NOMO-1 (cell line): ENCODE measurements around the gene SGCA.

ENCODE experiments used
- DNase-seq, 2 experiments: peaks; one replicate each; lab custom pipeline; 2025; ENCODE audit not compliant: unreplicated experiment in 2 of 2; lab: John Stamatoyannopoulos, UW

SGCA gene

GRCh38 chr17:50205963-50206505 lies 40.2 kb downstream of the SGCA start:
- DNase-seq = no peak

- no peak for DNase-seq
Measured at GRCh38 chr17:50206604-50207293, 40.9 kb downstream of the SGCA start.

GRCh38 chr17:50207315-50207714 lies 41.5 kb downstream of the SGCA start:
- DNase-seq = no peak

- no peak for DNase-seq
Measured at GRCh38 chr17:50207792-50208567, 42.2 kb downstream of the SGCA start.

- no peak for DNase-seq
Measured at GRCh38 chr17:50208611-50209061, 42.8 kb downstream of the SGCA start.

- DNase-seq = no peak
Measured at GRCh38 chr17:50209133-50209471, 43.3 kb downstream of the SGCA start.

GRCh38 chr17:50209472-50210239 lies 43.9 kb downstream of the SGCA start:
- DNase-seq = no peak

- DNase-seq = no peak
Measured at GRCh38 chr17:50210240-50211225, 44.7 kb downstream of the SGCA start.

GRCh38 chr17:50211249-50212120 lies 45.7 kb downstream of the SGCA start:
- no peak for DNase-seq

GRCh38 chr17:50212121-50212843 lies 46.5 kb downstream of the SGCA start:
- peak; percentile 30 to 37 for DNase-seq

- DNase-seq = peak; percentile 25 to 29
Measured at GRCh38 chr17:50213026-50214022, 47.5 kb downstream of the SGCA start.

GRCh38 chr17:50214976-50215760 lies 49.4 kb downstream of the SGCA start:
- no peak for DNase-seq

GRCh38 chr17:50217591-50217990 lies 51.8 kb downstream of the SGCA start:
- no peak for DNase-seq

- DNase-seq = no peak
Measured at GRCh38 chr17:50218071-50218759, 52.4 kb downstream of the SGCA start.

- DNase-seq = peak in 1 of 2 experiments; percentile 44
Measured at GRCh38 chr17:50218771-50219315, 53.0 kb downstream of the SGCA start.

- no peak for DNase-seq
Measured at GRCh38 chr17:50219342-50219741, 53.5 kb downstream of the SGCA start.
